NCI-H748 treated with DMSO at 0.1 percent for 48 hours (cell line): ENCODE data around the gene STK24.
A peak's percentile ranks its signal among the peaks of the same experiment; 100 is the strongest.

Source experiments
- DNase-seq: peaks from one replicate; lab custom pipeline; 2025; lab: John Stamatoyannopoulos, UW

STK24 gene

GRCh38 chr13:98489446-98490194 lies 87.3 kb downstream of the STK24 start:
- DNase-seq = no peak

DNA sequence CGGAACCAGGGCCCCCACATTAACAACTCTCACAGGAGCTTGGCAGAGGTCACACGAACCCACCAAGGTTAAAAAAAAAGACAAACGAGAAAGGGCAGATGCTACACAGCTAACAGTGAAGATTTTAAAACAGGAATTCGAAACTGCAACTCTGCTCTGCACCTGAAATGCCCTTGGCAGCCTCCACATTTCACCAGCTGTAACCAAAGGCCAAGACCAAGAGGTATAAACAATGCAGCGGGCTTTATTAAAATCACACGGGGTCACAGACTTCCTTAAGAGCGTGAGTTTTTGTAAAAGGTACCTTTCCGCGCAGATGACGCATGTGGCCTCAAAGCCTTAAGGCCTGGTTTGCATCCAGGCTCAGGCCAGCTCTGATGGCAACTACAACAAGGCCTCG lies 88.2 kb downstream of the STK24 start:
- no peak for DNase-seq

DNA sequence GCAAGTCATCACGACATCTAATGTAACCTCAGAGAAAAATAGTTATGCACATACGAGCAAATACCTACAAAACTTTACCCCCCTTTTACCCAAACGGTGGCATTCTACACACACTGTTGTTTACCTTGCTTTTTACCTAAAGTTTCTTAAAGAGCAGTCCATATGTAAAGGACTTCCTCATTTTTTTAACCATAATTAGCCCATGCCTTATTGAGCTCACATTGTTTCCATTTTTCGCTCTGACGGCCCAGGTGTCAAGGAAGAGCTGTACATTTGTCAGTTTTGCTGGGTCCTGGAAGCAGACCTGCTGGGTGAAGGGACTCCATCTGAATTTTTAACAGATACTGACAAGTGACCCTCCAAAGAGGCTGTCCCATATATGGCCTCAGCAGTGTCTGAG lies 89.4 kb downstream of the STK24 start:
- no peak for DNase-seq

- no peak for DNase-seq
These were observed 89.9 kb downstream of the STK24 start for GRCh38 chr13:98487016-98487415.

DNA sequence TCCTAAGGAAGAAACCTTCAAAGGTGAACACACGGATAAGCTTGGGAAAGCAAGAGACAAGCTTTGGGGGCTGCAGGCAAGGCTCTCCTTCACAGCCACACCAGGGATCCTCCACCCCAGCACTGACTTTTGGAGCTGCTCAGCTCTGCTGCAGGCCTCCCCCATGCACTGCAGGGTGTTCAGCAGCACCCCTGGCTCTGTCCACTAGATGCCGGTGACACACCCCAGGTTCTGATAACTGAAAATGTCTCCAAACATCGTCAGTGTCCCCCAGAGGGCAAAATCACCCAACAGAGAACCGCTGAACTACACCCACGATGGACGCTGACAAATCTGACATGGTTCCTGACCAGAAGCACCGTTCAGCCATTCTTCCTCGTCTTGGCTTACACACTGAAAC lies 90.5 kb downstream of the STK24 start:
- no peak for DNase-seq

- DNase-seq = no peak
These were observed 91.3 kb downstream of the STK24 start for GRCh38 chr13:98485561-98485960.

- DNase-seq = peak; percentile 34
These were observed 92.4 kb downstream of the STK24 start for GRCh38 chr13:98484289-98485219.

- no peak for DNase-seq
These were observed 93.2 kb downstream of the STK24 start for GRCh38 chr13:98483601-98484288.

DNA sequence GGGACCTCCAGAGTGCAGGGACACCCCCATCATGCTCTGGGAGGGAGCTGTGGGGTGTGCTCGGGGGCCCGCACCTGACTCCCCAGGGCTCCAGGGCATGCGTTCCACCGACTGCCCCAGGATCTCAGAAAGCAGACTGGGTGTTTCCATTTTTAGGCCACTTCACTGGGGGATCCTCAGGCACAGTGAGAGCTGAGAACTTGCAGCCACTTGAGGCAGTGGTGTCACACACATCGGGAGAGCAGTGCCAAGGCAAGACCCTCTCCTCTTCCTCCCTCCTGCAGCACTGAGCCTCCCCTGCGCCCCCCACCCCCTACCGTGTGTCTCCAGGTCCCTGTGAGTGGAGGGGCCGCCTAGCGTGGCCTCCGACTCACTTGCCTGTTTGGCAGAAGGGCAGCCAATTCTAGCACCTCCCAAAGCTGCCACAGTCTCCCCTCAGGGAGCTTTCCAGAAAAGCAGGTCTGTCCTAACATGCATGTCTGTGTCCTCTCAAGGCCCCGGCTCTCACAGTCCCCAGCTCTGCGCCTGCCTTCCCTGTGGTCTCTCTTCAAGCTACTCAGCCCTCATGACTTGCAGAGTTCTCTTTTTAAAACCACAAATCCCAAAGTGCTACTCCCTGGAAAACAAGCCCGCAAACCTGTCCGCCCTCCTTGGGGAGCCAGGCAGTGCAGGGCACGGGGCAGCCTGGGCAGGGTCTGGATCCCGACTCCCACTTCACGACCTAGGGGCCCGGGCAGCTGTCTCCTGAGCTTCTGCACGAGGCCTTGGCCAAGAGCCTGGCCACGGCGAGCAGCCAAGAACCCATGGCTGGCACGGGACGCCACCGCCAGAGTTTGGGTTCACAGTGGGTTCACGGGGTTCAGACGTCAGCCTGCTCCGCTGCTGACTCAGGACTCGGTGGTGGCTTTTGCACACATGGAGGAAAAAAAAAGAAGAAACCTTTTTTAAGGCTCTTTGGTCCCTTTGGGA lies 94.1 kb downstream of the STK24 start:
- DNase-seq = no peak

- no peak for DNase-seq
These were observed 95.7 kb downstream of the STK24 start for GRCh38 chr13:98480915-98481877.

DNA sequence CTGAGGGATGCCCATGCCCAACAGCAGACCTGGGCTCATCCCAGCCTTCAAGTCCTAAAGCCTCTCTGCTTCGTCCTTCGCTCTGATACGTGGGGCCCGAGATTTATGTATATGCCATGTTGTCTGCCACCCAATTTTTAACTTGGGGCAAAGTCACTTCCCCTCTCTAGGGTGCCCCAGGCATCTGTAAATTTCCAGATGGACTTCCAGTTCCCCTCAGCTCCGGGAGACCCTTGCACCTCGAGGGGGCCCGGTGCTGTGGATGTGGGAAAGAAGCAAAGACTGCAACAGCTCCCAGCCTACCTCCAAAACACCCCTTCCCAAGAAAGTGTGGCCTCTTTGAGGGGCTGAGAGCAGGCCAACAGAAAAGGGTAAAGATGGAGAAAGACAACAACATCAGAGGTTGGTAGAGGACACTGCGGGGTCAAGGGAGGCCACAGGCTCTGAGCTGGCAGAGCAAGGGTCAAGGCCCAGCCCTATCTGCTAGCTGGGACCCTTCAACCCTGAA lies 97.4 kb downstream of the STK24 start:
- no peak for DNase-seq

DNA sequence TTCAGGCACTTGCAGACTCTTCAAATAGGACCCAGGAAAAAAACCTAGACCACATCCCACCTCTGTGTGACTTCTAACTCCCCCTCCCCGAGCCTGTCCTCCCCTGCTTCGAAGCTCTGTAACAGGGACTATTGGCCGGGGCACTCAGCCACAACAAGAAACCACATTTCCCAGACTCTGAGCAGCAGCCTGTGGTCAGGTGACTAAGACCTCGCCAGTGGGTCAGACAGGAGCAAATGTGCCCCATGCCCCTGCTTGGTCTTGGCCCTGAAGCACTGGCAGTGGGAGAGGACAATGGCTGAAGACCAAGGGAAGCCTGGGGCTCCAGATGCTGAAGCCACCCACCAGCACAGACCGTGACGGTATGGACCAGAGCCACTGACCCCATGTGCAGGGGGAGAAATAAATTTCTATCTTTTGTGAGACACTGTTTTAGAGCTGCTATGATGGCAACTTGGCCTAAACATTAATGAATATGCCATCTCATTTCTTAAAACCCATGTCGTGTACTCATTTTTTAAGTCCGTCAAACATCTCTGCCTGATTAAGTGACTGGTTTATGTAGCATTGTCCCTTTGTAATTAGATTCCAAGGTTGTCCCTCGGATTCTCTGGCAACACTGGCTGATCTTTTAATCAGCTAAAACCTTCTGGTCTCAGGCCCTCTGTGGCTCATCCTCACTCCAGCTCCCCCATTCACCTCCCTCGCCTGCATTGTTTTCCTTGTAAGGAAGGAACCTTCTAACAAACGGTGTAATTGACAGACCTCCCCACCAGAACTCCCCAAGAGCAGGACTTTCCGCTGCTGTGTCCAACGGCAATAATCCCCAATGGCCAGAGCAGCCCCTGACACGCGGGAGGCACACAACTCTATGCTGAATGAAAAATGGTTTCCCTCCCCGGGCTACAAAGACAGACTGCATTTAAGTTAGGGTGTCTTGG lies 98.4 kb downstream of the STK24 start:
- no peak for DNase-seq

GRCh38 chr13:98476538-98476966 lies 100.4 kb downstream of the STK24 start:
- DNase-seq = no peak

GRCh38 chr13:98476106-98476505 lies 100.8 kb downstream of the STK24 start:
- no peak for DNase-seq

DNA sequence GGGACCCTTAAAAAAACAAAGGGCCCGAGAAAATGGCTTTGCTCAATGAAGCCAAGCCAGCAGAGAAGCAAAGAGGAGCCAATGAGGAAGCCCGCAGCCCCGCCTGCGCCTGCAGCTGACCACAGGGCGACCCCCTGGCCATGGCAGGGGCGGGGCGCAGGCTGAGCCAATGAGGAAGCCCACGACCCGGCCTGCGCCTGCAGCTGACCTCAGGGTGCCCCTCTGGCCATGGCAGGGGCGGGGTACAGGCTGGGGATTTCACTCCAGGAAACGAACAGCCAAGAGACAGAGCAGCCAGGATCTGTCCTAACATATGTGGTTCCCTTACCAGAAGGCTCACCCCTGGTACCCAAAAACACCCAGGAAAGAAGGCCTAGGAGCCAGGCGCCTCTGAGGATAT lies 101.4 kb downstream of the STK24 start:
- no peak for DNase-seq

GRCh38 chr13:98474761-98475160 lies 102.1 kb downstream of the STK24 start:
- no peak for DNase-seq

DNA sequence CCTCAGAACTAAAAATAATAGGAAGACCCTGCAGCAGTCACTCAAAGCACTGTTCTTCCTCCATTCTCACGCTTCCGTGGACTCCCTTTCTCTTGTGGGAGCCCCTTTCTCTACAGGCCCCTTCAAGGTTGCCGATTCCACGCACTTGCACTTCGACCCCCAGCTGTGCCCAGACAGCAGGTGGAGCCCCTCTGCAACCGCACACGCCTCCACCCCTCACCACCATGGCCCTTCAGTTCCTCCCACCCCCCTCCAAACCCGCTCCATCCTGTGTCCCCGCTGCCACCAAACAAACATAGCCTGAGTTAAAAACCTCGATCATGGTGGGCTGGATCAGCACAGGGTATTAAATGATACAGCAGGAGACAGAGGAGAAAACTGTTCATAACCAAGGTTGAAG lies 102.6 kb downstream of the STK24 start:
- no peak for DNase-seq

GRCh38 chr13:98473788-98474144 lies 103.1 kb downstream of the STK24 start:
- no peak for DNase-seq
